Keratinocyte (primary cell): ENCODE measurements around the gene HMGCLL1. TPM values are rescaled to one million over a fixed set of nuclear protein-coding genes. Genes with fewer than 3 reads are reported as not detected.

Source experiments
- DNase-seq: peaks from one replicate; pipeline ENCODE4 v3.0.0-alpha.2; 2011; ENCODE audit warnings: low read depth, missing footprints, low spot score
- FAIRE-seq: peaks from 2 replicates; lab custom pipeline; 2011; peaks lifted over from hg19 to GRCh38; lab: Jason Lieb, UNC
- H2AFZ ChIP-seq: 2 replicates; pipeline ENCODE4 v1.6.0; 2012; ENCODE audit warnings: low read length, control low read depth, inconsistent platforms; ENCODE audit not compliant: control insufficient read depth
- H3K27ac ChIP-seq: 2 replicates; pipeline ENCODE4 v1.5.1; 2011; ENCODE audit warnings: low read length; ENCODE audit not compliant: control insufficient read depth, insufficient read depth
- H3K27me3 ChIP-seq: 3 replicates; pipeline ENCODE4 v1.6.0; 2011; ENCODE audit warnings: low read length; ENCODE audit not compliant: control insufficient read depth, insufficient read depth; ENCODE audit errors: extremely low read depth
- H3K36me3 ChIP-seq, 2 experiments: 2 replicates in 1 of 2; 3 replicates in 1 of 2; pipeline ENCODE4 v1.5.1; 2011; ENCODE audit warnings: low read length in 2 of 2, mild to moderate bottlenecking in 1 of 2; ENCODE audit not compliant: control insufficient read depth in 2 of 2, insufficient read depth in 2 of 2; ENCODE audit errors: extremely low read depth in 1 of 2
- H3K4me1 ChIP-seq: 3 replicates; pipeline ENCODE4 v1.5.1; 2011; ENCODE audit warnings: low read length; ENCODE audit not compliant: control insufficient read depth, insufficient read depth; ENCODE audit errors: extremely low read depth
- H3K4me2 ChIP-seq: 3 replicates; pipeline ENCODE4 v1.6.0; 2011; ENCODE audit warnings: low read depth, low read length; ENCODE audit not compliant: control insufficient read depth, insufficient read depth; ENCODE audit errors: extremely low read depth
- H3K4me3 ChIP-seq, 3 experiments: fragments of 200-600 bp in 1 of 3; sonication (generic) in 1 of 3; 2 replicates in 2 of 3; 3 replicates in 1 of 3; pipeline ENCODE4 v1.5.1; 2011 to 2016; ENCODE audit warnings: low read length in 3 of 3, mild to moderate bottlenecking in 3 of 3, control low read depth in 2 of 3, inconsistent platforms in 1 of 3, low read depth in 1 of 3, mixed read lengths in 1 of 3, mixed run types in 1 of 3, moderate library complexity in 1 of 3; ENCODE audit not compliant: control insufficient read depth in 2 of 3, insufficient read depth in 2 of 3; ENCODE audit errors: extremely low read depth in 1 of 3
- H3K79me2 ChIP-seq: 2 replicates; pipeline ENCODE4 v1.6.0; 2012; ENCODE audit warnings: low read length; ENCODE audit not compliant: control insufficient read depth, insufficient read depth
- H3K9ac ChIP-seq: 3 replicates; pipeline ENCODE4 v1.6.0; 2011; ENCODE audit warnings: low read length; ENCODE audit not compliant: control insufficient read depth, insufficient read depth; ENCODE audit errors: extremely low read depth
- H3K9me1 ChIP-seq: 3 replicates; pipeline ENCODE4 v1.6.0; 2011; ENCODE audit warnings: low read length; ENCODE audit not compliant: control insufficient read depth, insufficient read depth; ENCODE audit errors: extremely low read depth
- H3K9me3 ChIP-seq: 2 replicates; pipeline ENCODE4 v1.5.1; 2012; ENCODE audit warnings: low read depth, low read length; ENCODE audit not compliant: control insufficient read depth
- H4K20me1 ChIP-seq: 3 replicates; pipeline ENCODE4 v1.6.0; 2011; ENCODE audit warnings: low read length; ENCODE audit not compliant: control insufficient read depth, insufficient read depth; ENCODE audit errors: extremely low read depth
- CTCF ChIP-seq, 3 experiments: IDR thresholded peaks in 1 of 3; conservative IDR thresholded peaks in 1 of 3; optimal IDR thresholded peaks in 1 of 3; 2 replicates in 2 of 3; 3 replicates in 1 of 3; pipeline versions ENCODE3 to v1.5.1; 2011; ENCODE audit warnings: low read length in 3 of 3, mild to moderate bottlenecking in 3 of 3, moderate library complexity in 2 of 3, control low read depth in 1 of 3, inconsistent platforms in 1 of 3; ENCODE audit not compliant: insufficient read depth in 2 of 3; ENCODE audit errors: extremely low read depth in 1 of 3
- EZH2 ChIP-seq: IDR thresholded peaks from one replicate; pipeline ENCODE4 v1.6.1; 2012; ENCODE audit warnings: inconsistent platforms, mild to moderate bottlenecking, low read length, moderate library complexity
- dilution Hi-C: fragments of 300-500 bp; cut with MboI; formaldehyde crosslinking; loops from one replicate; pipeline ENCODE4 v1.7.0; 2020; ENCODE audit warnings: low sequenced_read_pairs; ENCODE audit not compliant: extremely low pct_ligation_motif_present
- polyA plus RNA-seq, 5 experiments: library from polyadenylated mRNA; depleted of rRNA in 3 of 5; stranded (reverse) in 3 of 5; stranded (forward) in 1 of 5; unstranded in 1 of 5; fragments of >200 nt; gene quantifications; 1 replicate in 1 of 5; 2 replicates in 3 of 5; 3 replicates in 1 of 5; pipeline versions ENCODE4 v1.2.1 to v1.2.3, GENCODE V29; 2011 to 2012; ENCODE audit warnings: missing spikeins in 2 of 5, low read depth in 1 of 5, low replicate concordance in 1 of 5

Gene HMGCLL1
- polyA plus RNA-seq, 1 donor (not counting 4 experiments of a cell fraction or from before 2014, with no cell fraction given) = 0.04 TPM

- Histone ChIP-seq H3K4me1 (no peaks in the 10 kb centered on the region), H4K20me1 (no peaks in the 10 kb centered on the region), H3K27ac (no peak overlapping the region), H3K4me2 (no peak overlapping the region), H3K27me3 (no peaks in the 10 kb centered on the region), H3K4me3 (no peak overlapping the region), H3K79me2 (no peaks in the 10 kb centered on the region), H3K9me3 (no peaks in the 10 kb centered on the region), H3K36me3 (no peaks in the 10 kb centered on the region), H2AFZ (no peak overlapping the region), H3K9me1 (no peaks in the 10 kb centered on the region), H3K9ac (no peak overlapping the region)
- dilution Hi-C loops = no loop called here
- TF ChIP-seq EZH2 (no peak), CTCF (optimal IDR thresholded peaks at IDR 0.05 in 1 of 3, IDR thresholded peaks at IDR 0.05 in 1 of 3, conservative IDR thresholded peaks at IDR 0.05 in 1 of 3; ENCODE audit: extremely low read depth in 1 of 3, insufficient read depth in 2 of 3, low read length in 3 of 3) (no peak)
- DNase-seq (no peak), FAIRE-seq (no peak)
Measured at GRCh38 chr6:55399351-55399750, 179.6 kb downstream of the HMGCLL1 start.

- dilution Hi-C loops = no loop called here
- FAIRE-seq = no peak
- H2AFZ ChIP-seq = no peak overlapping the region
Measured at GRCh38 chr6:55397986-55398385, 181.0 kb downstream of the HMGCLL1 start.

More at GRCh38 chr6:55397986-55398385, 181.0 kb downstream of the HMGCLL1 start:
- no peak for TF ChIP-seq EZH2
- TF ChIP-seq CTCF (optimal IDR thresholded peaks at IDR 0.05 in 1 of 3, IDR thresholded peaks at IDR 0.05 in 1 of 3, conservative IDR thresholded peaks at IDR 0.05 in 1 of 3; ENCODE audit: extremely low read depth in 1 of 3, insufficient read depth in 2 of 3, low read length in 3 of 3) = no peak
- Histone ChIP-seq H3K27ac (no peak overlapping the region), H4K20me1 (no peaks in the 10 kb centered on the region), H3K9ac (no peak overlapping the region), H3K9me3 (no peaks in the 10 kb centered on the region), H3K27me3 (no peaks in the 10 kb centered on the region), H3K36me3 (no peaks in the 10 kb centered on the region), H3K4me3 (no peak overlapping the region), H3K79me2 (no peaks in the 10 kb centered on the region), H3K4me2 (no peak overlapping the region), H3K9me1 (no peaks in the 10 kb centered on the region), H3K4me1 (no peaks in the 10 kb centered on the region)
- DNase-seq = no peak
